ENCODE measurements around the gene HHAT.

HHAT gene

GRCh38 chr1:210626341-210626740 is 297.6 kb downstream of the HHAT start:
- no peak for TF ChIP-seq POLR2A (IDR thresholded peaks at IDR 0.05; ENCODE audit: extremely low read depth, insufficient read length)
- TF ChIP-seq MAX (IDR thresholded peaks at IDR 0.05; ENCODE audit: low read depth, low read length) = no peak
- no peak for TF ChIP-seq MYC (IDR thresholded peaks at IDR 0.05; ENCODE audit: low read depth, low read length)
- TF ChIP-seq CTCF (IDR thresholded peaks at IDR 0.05; ENCODE audit: low read depth, low read length) = no peak
- DNase-seq (ENCODE audit: low read depth) = no peak
- H3K4me3 ChIP-seq (ENCODE audit: low read depth, low read length) = no peak overlapping the region

GRCh38 chr1:210627755-210628154 is 299.1 kb downstream of the HHAT start:
- no peak for DNase-seq (ENCODE audit: low read depth)
- no peak overlapping the region for H3K4me3 ChIP-seq (ENCODE audit: low read depth, low read length)
- no peak for TF ChIP-seq MAX (IDR thresholded peaks at IDR 0.05; ENCODE audit: low read depth, low read length)
- TF ChIP-seq CTCF (IDR thresholded peaks at IDR 0.05; ENCODE audit: low read depth, low read length) = no peak
- no peak for TF ChIP-seq POLR2A (IDR thresholded peaks at IDR 0.05; ENCODE audit: extremely low read depth, insufficient read length)
- TF ChIP-seq MYC (IDR thresholded peaks at IDR 0.05; ENCODE audit: low read depth, low read length) = no peak

GRCh38 chr1:210629276-210629675 is 300.6 kb downstream of the HHAT start:
- no peak for DNase-seq (ENCODE audit: low read depth)
- TF ChIP-seq CTCF (IDR thresholded peaks at IDR 0.05; ENCODE audit: low read depth, low read length) (no peak), MYC (IDR thresholded peaks at IDR 0.05; ENCODE audit: low read depth, low read length) (no peak), POLR2A (IDR thresholded peaks at IDR 0.05; ENCODE audit: extremely low read depth, insufficient read length) (no peak), MAX (IDR thresholded peaks at IDR 0.05; ENCODE audit: low read depth, low read length) (no peak)
- H3K4me3 ChIP-seq (ENCODE audit: low read depth, low read length) = no peak overlapping the region

GRCh38 chr1:210631399-210631798 is 302.7 kb downstream of the HHAT start:
- no peak overlapping the region for H3K4me3 ChIP-seq (ENCODE audit: low read depth, low read length)
- TF ChIP-seq MAX (IDR thresholded peaks at IDR 0.05; ENCODE audit: low read depth, low read length) (no peak), MYC (IDR thresholded peaks at IDR 0.05; ENCODE audit: low read depth, low read length) (no peak), CTCF (IDR thresholded peaks at IDR 0.05; ENCODE audit: low read depth, low read length) (no peak), POLR2A (IDR thresholded peaks at IDR 0.05; ENCODE audit: extremely low read depth, insufficient read length) (no peak)
- no peak for DNase-seq (ENCODE audit: low read depth)

GRCh38 chr1:210633140-210633539 is 304.4 kb downstream of the HHAT start:
- no peak for DNase-seq (ENCODE audit: low read depth)
- H3K4me3 ChIP-seq (ENCODE audit: low read depth, low read length) = no peak overlapping the region
- TF ChIP-seq MYC (IDR thresholded peaks at IDR 0.05; ENCODE audit: low read depth, low read length) (no peak), CTCF (IDR thresholded peaks at IDR 0.05; ENCODE audit: low read depth, low read length) (no peak), MAX (IDR thresholded peaks at IDR 0.05; ENCODE audit: low read depth, low read length) (no peak), POLR2A (IDR thresholded peaks at IDR 0.05; ENCODE audit: extremely low read depth, insufficient read length) (no peak)

GRCh38 chr1:210633636-210634035 is 304.9 kb downstream of the HHAT start:
- no peak for TF ChIP-seq MYC (IDR thresholded peaks at IDR 0.05; ENCODE audit: low read depth, low read length)
- no peak for TF ChIP-seq CTCF (IDR thresholded peaks at IDR 0.05; ENCODE audit: low read depth, low read length)
- no peak for TF ChIP-seq MAX (IDR thresholded peaks at IDR 0.05; ENCODE audit: low read depth, low read length)
- no peak for TF ChIP-seq POLR2A (IDR thresholded peaks at IDR 0.05; ENCODE audit: extremely low read depth, insufficient read length)
- H3K4me3 ChIP-seq (ENCODE audit: low read depth, low read length) = no peak overlapping the region
- no peak for DNase-seq (ENCODE audit: low read depth)
